Stimulated activated CD8-positive, alpha-beta memory T cell treated with anti-CD3 and anti-CD28 coated beads, Interleukin-2, amount 100 ng/mL, for 48 hours (primary cell): ENCODE data around the gene IZUMO2.

Source experiments
- DNase-seq, 2 donors: peaks; one replicate each; pipeline ENCODE4 v3.0.0-alpha.2; 2020; ENCODE audit warnings: low read depth in 2 of 2

The IZUMO2 gene

GRCh38 chr19:50162988-50163387, at the start of gene IZUMO2:
TSS of gene IZUMO2 (minus strand) at chr19:50163281. CDS start at chr19:50163194, 87 bp downstream.
- DNase-seq, result no peak

GRCh38 chr19:50210425-50210824, 47.3 kb upstream of the IZUMO2 start:
- no peak for DNase-seq

- DNase-seq, result no peak
These were observed 46.0 kb upstream of the IZUMO2 start for GRCh38 chr19:50209131-50209530.

GRCh38 chr19:50207730-50208129, 44.6 kb upstream of the IZUMO2 start:
- no peak for DNase-seq

GRCh38 chr19:50206191-50206590, 43.1 kb upstream of the IZUMO2 start:
- DNase-seq, result no peak

GRCh38 chr19:50205681-50206138, 42.6 kb upstream of the IZUMO2 start:
- DNase-seq, result no peak

- DNase-seq, result no peak
These were observed 42.0 kb upstream of the IZUMO2 start for GRCh38 chr19:50204811-50205675.

GRCh38 chr19:50204081-50204428, 41.0 kb upstream of the IZUMO2 start:
- DNase-seq, result no peak

- peak; percentile 4 to 26 for DNase-seq
These were observed 40.4 kb upstream of the IZUMO2 start, which contains the start of gene MYH14 for GRCh38 chr19:50203281-50204080. TSS of gene MYH14 (plus strand) at chr19:50203622. CDS start at chr19:50210366, 6,744 bp downstream.

GRCh38 chr19:50202962-50203280, 39.8 kb upstream of the IZUMO2 start:
- DNase-seq, result no peak

GRCh38 chr19:50202386-50202785, 39.3 kb upstream of the IZUMO2 start:
- DNase-seq, result no peak

- no peak for DNase-seq
These were observed 36.1 kb upstream of the IZUMO2 start for GRCh38 chr19:50199259-50199555.

GRCh38 chr19:50198431-50199258, 35.6 kb upstream of the IZUMO2 start:
- no peak for DNase-seq

- no peak for DNase-seq
These were observed 34.3 kb upstream of the IZUMO2 start for GRCh38 chr19:50197348-50197747.

- DNase-seq, result no peak
These were observed 33.3 kb upstream of the IZUMO2 start for GRCh38 chr19:50196322-50196932.

- DNase-seq, result no peak
These were observed 32.1 kb upstream of the IZUMO2 start for GRCh38 chr19:50195224-50195623.

GRCh38 chr19:50192463-50193211, 29.6 kb upstream of the IZUMO2 start:
- no peak for DNase-seq

- no peak for DNase-seq
These were observed 28.1 kb upstream of the IZUMO2 start for GRCh38 chr19:50191216-50191615.

GRCh38 chr19:50190439-50190891, 27.4 kb upstream of the IZUMO2 start:
- no peak for DNase-seq

- DNase-seq, result no peak
These were observed 26.2 kb upstream of the IZUMO2 start for GRCh38 chr19:50189331-50189730.

GRCh38 chr19:50187937-50188336, 24.9 kb upstream of the IZUMO2 start:
- DNase-seq, result no peak
